ENCODE measurements around the gene DNASE1. TPM values are rescaled to one million over a fixed set of nuclear protein-coding genes. Genes with fewer than 3 reads are reported as not detected.
A peak's percentile ranks its signal among the peaks of the same experiment; 100 is the strongest.
"Not testable (repeated sequence)": the region's sequence is repeated elsewhere in the genome, so short reads cannot be mapped to it uniquely, and the experiment has no call there.

Gene DNASE1, protein sequence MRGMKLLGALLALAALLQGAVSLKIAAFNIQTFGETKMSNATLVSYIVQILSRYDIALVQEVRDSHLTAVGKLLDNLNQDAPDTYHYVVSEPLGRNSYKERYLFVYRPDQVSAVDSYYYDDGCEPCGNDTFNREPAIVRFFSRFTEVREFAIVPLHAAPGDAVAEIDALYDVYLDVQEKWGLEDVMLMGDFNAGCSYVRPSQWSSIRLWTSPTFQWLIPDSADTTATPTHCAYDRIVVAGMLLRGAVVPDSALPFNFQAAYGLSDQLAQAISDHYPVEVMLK
- total RNA-seq (2014; rRNA removed; shearing (Covaris generic)), result 2.7 and 6.1 TPM in 2 replicates

DNA sequence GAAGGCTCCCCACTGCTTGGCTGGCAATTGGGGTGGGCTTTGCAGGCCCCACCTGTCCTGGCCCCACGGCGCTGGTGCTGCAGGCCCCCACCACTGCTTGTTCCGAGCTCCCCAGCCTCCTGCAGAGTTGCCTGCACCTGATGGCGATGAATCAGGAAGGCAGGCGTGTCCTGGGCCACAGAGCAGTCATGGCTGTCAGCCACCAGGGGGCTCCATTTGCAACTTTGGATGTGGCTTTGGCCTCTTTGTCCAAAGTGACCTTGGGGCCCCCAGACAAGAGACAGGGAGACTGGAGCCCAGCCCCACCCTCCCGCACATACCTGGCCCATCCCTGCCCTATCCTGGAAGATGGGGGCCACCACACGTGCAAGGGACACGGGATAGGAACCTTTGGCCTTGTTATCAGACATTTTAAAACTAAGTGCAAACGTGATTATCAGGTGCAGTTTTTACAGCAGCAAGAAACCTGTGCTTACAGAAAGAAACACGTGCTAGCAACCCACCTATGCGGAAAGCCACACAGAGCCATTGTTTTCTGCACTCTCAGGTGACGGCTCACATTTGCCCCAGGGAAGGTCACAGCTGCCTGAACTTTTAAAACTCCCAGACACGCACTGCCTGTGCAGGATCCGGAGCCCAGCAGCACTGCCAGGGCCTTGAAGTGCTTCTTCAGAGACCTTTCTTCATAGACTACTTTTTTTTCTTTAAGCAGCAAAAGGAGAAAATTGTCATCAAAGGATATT is at the start of gene DNASE1:
Gene DNASE1, plus strand, starts transcription at position 443 of the 743 bp plus-strand sequence. CDS start 683 bp downstream, outside the sequence.
- peak; percentile 65 for DNase-seq (ENCODE audit: low spot score)

DNA sequence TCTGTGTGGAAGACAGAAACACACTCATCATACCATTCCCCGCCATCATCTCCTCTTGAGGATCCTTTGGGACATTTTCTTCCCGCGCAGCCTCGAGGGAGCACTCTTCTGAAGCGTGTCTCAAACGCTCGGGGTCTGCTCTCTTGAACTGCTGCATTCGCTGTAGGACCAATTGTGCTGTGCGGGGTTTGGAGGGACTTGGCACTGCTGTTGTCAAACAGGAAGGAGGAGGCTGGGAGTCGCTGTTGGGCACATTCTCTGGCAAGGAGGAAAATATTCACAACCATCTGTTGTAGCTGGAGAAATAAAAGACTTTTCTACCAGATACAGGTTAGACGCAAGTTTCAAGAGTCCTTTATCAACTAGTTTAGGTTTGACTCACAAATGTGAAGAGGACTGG is 48.0 kb upstream of the DNASE1 start:
- DNase-seq (ENCODE audit: low spot score), result no peak

DNA sequence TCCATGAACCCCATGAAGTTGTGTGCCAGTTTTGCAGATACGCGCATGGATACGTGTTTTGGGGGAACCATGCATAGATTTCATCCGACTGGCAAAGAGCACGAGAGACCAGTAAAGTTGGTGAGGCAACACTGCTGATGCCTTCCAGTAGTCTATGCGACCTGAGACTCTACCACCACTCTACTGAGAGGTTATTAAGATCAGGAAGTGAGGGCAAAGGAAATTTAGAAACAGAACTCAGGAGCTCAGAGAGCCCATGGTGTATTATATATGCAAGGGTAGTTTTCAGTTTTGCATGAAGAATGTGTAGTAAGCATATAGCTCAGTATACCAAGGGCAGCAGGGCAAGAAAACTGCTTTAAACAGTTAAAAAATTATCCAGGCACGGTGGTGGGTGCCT is 47.3 kb upstream of the DNASE1 start:
- DNase-seq (ENCODE audit: low spot score), result no peak

DNA sequence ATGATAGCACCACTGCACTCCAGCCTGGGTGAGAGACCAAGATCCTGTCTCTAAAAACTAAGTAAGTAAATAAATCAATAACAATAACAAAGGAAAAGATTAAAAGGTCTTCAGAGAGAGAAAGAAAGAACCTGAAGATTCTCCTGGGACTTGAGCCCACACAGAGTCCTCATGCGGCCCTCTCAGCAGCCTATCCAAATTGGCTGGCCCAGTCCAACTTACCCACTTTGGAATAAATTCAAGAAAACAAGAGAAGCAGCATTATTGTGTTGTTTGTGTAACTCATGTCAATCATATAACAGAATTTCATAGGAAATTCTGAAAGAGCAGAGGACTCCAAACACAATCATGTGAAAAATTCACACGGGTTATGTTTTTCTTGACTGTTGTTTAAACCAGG is 46.9 kb upstream of the DNASE1 start:
- DNase-seq (ENCODE audit: low spot score), result no peak

DNA sequence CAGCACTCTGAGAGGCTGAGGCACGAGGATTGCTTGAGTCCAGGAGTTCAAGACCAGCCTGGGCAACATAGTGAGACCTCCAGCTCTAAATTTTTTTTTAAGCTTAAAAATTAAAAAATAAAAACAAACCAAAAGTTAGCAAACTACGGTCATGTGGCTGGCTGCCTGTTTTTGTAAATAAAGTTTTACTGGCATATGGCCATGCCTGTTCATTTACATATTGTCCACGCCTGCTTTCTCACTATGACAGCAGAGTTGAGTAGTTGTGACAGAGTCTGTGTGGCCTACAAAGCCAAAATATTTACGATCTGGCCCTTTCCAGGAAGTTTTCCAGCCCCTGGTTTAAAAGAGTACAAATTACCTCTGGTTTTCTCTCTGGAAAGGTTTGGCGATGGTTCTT is 46.4 kb upstream of the DNASE1 start:
- no peak for DNase-seq (ENCODE audit: low spot score)

DNA sequence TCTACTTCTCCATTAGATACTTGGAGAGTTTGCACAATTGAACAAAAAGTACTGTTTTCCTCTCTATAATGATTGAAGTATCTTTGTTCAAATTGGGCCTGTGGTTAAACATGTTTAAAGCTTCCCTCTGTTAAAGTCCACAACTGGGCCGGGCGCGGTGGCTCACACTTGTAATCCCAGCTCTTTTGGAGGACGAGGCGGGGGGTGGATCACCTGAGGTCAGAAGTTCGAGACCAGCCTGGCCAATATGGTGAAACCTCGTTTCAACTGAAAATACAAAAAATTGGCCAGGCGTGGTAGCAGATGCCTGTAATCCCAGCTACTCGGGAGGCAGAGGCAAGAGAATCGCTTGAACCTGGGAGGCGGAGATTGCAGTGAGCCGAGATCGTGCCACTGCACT is 45.5 kb upstream of the DNASE1 start:
- not testable (repeated sequence) for DNase-seq (ENCODE audit: low spot score)

DNA sequence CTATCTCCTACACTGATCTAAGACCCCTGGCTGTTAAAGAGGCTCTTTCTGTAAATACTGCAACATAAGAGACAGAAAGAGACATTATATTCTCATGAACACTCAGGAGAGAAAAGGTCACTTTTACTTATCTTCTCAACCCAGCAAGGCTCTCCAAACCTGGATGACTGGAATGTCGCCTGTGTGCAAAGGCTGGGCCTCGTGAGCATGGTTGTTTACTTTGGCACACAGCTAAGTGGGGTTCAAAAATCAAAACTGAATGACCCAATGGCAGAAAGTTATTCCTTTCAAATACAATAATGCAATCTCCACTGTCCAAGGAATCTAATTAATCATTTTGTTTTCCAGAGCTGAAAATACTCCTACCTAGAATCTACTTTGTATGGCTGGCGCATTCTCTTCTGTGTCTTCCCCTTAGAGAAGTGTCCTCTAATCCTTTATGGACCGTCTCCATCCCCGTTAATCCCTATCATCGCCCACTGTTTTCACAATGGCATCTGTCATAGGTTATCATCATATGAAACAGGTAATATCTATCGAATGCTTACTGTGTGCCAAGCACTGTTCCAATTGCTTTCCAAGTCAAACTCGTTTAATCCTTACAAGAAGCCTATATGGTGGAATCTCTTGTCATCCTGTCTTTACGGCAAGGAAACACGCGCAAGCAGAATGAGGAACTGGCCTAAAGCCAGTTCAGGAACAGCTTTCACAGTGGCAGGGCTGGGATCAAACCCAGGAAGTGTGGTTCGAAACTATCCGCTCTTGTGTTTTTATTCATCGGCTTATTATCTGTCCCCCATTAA is 44.4 kb upstream of the DNASE1 start:
- DNase-seq (ENCODE audit: low spot score), result no peak

DNA sequence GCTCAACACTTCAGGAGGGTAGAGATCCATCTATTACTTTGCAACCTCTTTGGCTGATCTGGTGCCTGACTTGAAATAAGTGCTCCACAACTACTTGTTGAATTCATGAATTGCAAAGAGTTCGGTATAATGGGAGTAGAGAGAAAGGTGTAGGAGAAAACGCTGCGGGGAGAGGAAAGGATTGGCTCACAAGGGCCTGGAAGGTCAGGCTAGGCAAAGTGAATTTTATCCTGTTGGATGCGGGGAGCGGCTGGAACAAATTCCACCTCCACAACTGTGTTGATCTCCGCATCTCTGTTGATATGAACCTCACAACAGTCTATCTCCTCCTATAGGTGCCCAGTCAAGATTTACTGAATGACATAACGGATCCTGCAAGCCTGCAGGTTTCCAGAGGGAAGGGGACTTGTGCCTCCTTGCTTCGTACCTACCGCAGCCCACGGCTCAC is 43.8 kb upstream of the DNASE1 start:
- DNase-seq (ENCODE audit: low spot score), result no peak

DNA sequence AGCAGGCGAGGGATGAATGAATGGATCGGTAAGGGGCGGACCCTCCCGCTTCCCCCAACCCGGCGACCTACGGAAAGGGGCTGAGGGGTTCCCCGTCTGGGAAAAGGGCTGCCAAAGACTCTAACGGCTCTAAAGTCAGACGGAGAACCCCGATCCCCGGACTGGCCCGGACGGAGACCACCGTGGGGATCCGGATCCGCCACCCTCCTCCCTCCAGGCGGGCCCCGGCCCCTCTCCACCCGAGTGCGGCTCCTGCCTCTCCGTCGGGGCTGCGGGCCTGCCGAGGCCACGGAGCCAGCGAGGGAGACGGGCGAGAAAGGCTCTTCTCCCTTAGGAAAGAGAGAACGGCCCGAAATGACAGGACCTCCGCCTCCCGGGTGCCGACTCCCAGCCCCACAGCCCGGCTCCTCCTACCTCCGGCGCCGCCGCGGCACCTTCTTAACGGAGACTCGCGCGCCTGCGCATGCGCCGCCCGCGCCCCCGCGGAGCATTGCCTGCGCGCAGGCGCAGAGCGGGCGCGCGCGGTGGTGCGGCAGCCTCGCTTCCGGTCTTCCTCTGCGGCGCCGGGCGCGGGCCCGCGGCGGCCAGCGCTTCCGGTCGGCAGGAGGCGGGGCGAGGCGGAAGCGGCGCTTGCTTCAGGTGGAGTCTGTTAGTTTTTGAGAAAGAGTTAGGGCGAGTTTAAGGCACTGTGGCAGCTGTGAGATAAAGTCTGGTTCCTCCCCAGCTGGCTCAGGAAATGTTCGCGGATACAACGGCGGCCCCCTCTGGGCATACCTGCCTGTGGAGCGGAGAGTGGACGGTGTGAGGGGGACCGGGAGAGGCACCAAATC is 43.1 kb upstream of the DNASE1 start, which contains the start of gene SLX4:
Gene SLX4, minus strand, starts transcription at position 461 of the 830 bp plus-strand sequence. CDS start 2,642 bp downstream, outside the sequence.
- DNase-seq (ENCODE audit: low spot score), result peak; percentile 83

DNA sequence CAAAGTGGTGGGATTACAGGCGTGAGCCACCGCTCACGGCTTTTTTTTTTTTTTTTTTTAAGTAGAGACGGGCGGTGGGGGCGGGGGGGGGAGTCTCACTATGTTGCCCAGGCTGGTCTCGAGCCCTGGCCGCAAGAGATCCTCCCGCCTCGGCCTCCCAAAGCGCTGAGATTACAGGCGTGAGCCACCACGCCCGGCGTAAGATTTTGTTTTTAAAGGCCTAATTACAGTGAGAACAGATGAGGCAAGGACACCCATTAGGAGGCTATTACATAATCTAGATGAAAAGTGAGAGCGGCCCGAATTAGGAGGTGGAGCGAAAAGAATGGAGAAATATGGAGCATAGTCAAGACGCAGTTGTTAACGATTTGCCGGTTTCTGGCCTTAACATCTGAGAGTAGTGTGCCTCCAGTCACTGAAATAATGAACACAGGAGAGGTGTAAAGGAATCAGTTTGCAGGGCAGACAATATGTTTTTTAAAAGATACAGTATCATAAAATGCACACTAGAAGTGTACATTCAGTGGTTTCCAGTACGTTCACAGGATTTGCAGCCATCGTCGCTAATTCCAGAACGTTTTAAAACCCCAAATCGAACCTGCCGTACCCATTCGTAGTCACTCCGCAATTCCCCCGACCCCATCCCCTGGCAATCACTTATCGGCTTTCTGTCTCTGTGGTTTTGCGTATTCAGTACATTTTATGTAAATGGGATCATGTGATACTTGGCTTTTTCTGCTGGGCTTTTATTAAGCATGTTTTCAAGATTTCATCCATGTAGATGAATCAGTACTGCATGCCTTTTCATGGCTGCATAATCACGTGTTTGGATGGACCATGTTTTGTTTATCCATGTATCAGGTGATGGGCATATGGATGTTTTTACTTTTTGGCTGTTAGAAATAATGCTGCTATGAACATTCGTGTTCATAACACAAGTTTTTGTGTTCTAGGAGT is 41.7 kb upstream of the DNASE1 start:
- no peak for DNase-seq (ENCODE audit: low spot score)

DNA sequence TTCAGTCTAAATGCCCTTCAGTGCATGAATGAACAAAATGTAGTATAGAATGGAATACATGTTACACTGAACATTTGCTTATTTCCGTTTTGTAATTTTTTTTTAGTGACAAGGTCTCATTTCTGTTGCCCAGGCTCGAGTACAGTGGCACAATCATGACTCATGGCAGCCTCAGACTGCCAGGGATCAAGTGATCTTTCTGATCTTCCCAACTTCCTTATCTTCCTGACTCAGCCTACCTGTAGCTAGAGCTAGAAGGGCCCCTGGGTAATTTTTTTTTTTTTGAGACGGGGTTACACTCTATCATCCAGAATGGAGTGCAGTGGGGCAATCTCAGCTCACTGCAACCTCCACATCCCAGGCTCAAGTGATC is 35.7 kb upstream of the DNASE1 start:
- no peak for DNase-seq (ENCODE audit: low spot score)

DNA sequence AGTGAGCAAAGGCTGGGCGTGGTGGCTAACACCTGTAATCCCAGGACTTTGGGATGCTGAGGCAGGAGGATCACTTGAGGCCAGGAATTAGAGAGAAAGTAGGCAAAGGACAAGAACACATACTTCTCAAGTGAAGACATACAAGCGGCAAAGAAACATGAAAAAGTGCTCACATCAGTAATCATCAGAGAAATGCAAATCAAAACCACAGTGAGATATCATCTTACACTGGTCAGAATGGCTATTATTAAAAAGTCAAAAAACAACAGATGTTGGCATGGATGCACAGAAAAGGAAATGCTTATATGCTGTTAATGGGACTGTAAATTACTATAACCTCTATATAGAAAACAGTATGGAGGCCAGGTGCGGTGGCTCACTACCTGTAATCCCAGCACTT is 30.8 kb upstream of the DNASE1 start:
- DNase-seq (ENCODE audit: low spot score), result no peak

DNA sequence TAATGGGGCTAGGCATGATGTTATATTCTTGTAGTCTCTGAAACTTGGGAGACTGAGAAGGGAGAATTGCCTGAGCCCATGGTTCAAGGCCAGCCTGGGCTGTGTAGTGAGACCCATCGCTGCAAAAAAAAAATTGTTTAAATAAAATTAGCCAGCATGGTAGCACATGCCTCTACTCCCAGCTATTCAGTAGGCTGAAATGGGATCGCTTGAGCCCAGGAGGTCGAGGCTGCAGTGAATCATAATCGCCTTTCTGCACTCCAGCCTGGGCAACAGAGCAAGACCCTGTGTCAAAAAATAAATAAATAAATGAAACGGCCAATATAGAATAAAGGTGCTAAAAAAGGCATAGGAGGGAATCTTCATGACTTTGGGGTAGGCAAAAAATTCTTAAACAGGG is 29.2 kb upstream of the DNASE1 start:
- DNase-seq (ENCODE audit: low spot score), result no peak

DNA sequence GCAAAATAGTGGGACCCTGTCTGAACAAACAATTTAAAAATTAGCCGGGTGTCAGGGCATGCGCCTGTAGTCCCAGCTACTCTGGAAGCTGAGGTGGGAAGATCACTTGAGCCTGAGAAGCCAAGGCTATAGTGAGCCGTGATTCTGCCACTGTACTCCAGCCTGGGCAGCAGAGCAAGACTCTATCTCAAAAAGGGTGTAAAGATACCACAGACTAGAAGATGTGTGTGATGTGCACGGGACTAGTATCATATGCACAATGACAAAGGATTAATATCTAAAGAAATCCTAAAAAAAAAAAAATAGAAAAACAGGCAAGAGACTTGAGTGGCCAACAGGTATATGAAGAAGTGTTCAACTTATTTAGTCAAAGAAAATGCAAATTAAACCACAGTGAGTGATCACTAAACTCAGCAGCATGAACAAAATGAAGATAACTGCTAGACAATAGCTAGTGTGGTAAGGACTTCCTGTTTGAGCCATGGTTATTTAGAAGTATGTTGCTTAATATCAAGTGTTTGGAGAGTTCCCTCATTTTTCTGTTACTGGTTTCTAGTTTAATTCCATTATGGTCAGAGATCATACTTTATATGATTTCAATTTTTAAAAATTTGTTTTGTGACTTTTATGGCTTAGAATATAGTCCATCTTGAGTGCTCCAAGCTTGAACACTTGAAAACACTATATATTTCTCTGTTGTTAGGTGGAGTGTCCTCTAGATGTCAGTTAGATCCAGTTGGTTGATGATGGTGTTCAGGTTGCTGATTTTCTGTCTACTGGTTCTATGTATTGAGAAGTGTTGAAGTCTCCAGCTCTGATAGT is 28.4 kb upstream of the DNASE1 start:
- DNase-seq (ENCODE audit: low spot score), result no peak

DNA sequence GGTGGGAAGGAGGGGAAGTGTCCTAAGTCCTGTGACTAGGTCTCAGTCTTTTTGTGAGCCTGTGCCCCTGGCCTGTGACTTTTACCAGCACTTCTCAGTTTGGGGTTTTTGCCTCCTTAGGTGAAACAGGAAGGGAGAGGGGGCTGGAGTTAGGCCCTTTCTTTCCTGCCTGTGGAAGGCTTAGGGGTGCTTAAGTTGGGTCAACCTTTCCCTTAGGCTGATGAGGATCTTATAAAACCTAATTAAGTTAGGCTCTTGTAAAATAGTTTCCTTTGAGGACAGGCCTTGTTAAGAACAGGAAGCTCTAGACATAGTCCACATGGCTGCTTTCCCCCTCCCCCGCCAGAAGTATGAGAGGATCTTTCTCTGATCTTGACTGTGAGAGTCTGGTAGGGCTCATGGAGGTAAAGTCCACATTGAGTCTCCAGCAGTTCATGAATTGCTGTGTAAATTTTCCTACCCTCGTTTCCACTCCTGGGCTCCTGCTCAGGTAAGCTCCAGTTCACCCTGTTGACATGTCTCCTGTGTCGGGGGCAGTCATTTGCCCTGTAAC is 17.0 kb upstream of the DNASE1 start:
- no peak for DNase-seq (ENCODE audit: low spot score)

DNA sequence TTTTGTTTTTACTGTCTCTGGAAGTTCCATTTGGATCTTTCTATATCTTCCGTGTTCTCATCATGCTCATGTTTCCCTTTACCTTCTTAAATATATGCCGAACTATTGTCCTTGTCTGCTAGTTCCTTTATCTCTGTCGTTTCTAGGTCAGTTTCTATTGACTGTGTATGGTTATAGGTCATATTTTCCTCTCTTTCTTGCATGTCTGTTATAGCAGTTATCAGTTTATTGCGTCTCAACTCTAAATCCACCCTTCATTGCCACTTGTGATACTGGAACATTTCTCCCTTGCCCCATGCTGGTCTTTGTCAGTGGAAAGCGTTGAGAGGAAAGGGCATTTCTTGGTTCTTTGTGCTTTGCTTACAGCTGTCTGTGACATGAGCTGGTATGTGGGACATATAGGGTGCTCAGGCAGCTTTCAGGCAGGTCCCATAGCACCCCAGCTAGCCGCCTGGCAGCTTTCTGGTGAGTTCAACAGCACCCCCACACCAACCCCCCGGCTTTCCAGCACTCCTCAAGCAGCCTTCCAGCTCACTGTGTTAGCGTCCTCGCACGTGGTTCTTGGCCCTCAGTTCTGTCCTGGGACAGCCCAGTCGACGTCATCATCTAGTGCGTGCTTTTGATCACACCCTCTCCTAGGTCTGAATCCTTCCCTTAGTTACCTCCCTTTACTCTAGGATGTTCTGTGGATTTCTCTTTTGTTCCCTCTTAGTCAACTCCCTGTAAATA is 15.4 kb upstream of the DNASE1 start:
- DNase-seq (ENCODE audit: low spot score), result no peak

DNA sequence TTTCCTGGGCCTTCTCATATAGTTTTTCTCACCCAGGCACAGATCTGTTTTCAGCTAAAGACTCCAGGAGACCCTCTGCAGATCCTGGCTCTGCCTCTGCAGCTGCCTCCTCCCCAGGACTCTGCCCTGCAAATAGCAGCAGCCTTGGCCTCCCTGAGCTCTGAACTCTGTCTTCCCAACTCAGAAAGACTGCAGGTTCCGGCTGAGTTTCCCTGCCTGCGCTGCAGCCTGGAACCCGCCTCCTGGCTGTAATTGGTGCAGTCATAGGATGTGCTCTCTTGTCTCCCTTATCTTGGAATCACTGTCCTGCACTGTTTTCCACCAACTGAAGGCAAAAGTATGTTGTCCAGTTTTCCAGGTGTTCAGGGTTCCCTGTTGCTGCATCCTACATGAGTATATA is 14.3 kb upstream of the DNASE1 start:
- DNase-seq (ENCODE audit: low spot score), result no peak

Data from H4 (cell line).